HepG2 (cell line): ENCODE data around the gene ERMARD. TPM values are rescaled to one million over a fixed set of nuclear protein-coding genes. Genes with fewer than 3 reads are reported as not detected.

ENCODE experiments used
- GZF1 ChIP-seq: sonication (generic); formaldehyde crosslinking; IDR thresholded peaks from 2 replicates; pipeline ENCODE4 v1.5.1; 2020; ENCODE audit warnings: mild to moderate bottlenecking, missing genetic modification reagents
- HOXA5 ChIP-seq: sonication (generic); formaldehyde crosslinking; IDR thresholded peaks from 2 replicates; pipeline ENCODE4 v1.4.0; 2020; ENCODE audit warnings: missing genetic modification reagents
- NFE2L1 ChIP-seq: sonication (generic); formaldehyde crosslinking; IDR thresholded peaks from 2 replicates; pipeline ENCODE4 v1.4.0; 2020; ENCODE audit warnings: missing genetic modification reagents, mild to moderate bottlenecking, borderline replicate concordance
- RBFOX2 ChIP-seq: fragments of 200-400 bp; formaldehyde crosslinking; IDR thresholded peaks from 2 replicates; pipeline ENCODE4 v1.6.1; 2017; ENCODE audit warnings: low read depth, mild to moderate bottlenecking, low read length
- RFX5 ChIP-seq: IDR thresholded peaks from 2 replicates; pipeline ENCODE4 v1.6.1; 2011; ENCODE audit warnings: low read depth, low read length, improper control_type of control experiment
- RORA ChIP-seq: sonication (generic); formaldehyde crosslinking; IDR thresholded peaks from 2 replicates; pipeline ENCODE4 v1.5.0; 2020; ENCODE audit warnings: mild to moderate bottlenecking, missing genetic modification reagents, moderate library complexity
- SP2 ChIP-seq: sonication (generic); formaldehyde crosslinking; IDR thresholded peaks from 2 replicates; pipeline ENCODE4 v1.5.1; 2020; ENCODE audit warnings: mild to moderate bottlenecking, missing genetic modification reagents
- TAF15 ChIP-seq: fragments of 200-400 bp; formaldehyde crosslinking; IDR thresholded peaks from one replicate; pipeline ENCODE4 v1.6.1; 2018; ENCODE audit warnings: mild to moderate bottlenecking, low read depth, low read length; ENCODE audit not compliant: poor library complexity, severe bottlenecking
- TEAD3 ChIP-seq: optimal IDR thresholded peaks from 2 replicates; pipeline ENCODE3; 2016; ENCODE audit warnings: borderline replicate concordance
- XRCC5 ChIP-seq: fragments of 200-400 bp; formaldehyde crosslinking; optimal IDR thresholded peaks from 2 replicates; pipeline ENCODE3; 2017; ENCODE audit warnings: mild to moderate bottlenecking, low read length
- ZFP36 ChIP-seq: fragments of 150-350 bp; IDR thresholded peaks from 2 replicates; pipeline ENCODE4 v1.6.1; 2018; ENCODE audit warnings: borderline replicate concordance, low read length, low read depth; ENCODE audit not compliant: partially characterized antibody
- ZFP41 ChIP-seq: sonication (generic); formaldehyde crosslinking; IDR thresholded peaks from 2 replicates; pipeline ENCODE4 v1.4.0; 2020; ENCODE audit warnings: mild to moderate bottlenecking, missing genetic modification reagents, borderline replicate concordance
- ZNF24 ChIP-seq: fragments of 450-650 bp; IDR thresholded peaks from 2 replicates; pipeline ENCODE4 v1.6.1; 2017; ENCODE audit warnings: antibody characterized with exemption, mild to moderate bottlenecking
- ZNF296 ChIP-seq: sonication (generic); formaldehyde crosslinking; conservative IDR thresholded peaks from 2 replicates; pipeline ENCODE4 v1.5.0; 2020; ENCODE audit warnings: mild to moderate bottlenecking, missing genetic modification reagents
- ZNF335 ChIP-seq: sonication (generic); formaldehyde crosslinking; IDR thresholded peaks from 2 replicates; pipeline ENCODE4 v1.4.0; 2020; ENCODE audit warnings: missing genetic modification reagents
- ZNF547 ChIP-seq: sonication (generic); formaldehyde crosslinking; IDR thresholded peaks from 2 replicates; pipeline ENCODE4 v1.5.1; 2020; ENCODE audit warnings: mild to moderate bottlenecking, missing genetic modification reagents
- ZNF619 ChIP-seq: sonication (generic); formaldehyde crosslinking; IDR thresholded peaks from 2 replicates; pipeline ENCODE4 v1.4.0; 2020; ENCODE audit warnings: mild to moderate bottlenecking, missing genetic modification reagents
- ZNF7 ChIP-seq: IDR thresholded peaks from 2 replicates; pipeline ENCODE4 v1.6.1; 2016; ENCODE audit warnings: missing biosample characterization, missing genetic modification reagents
- polyA plus RNA-seq, 8 experiments: library from polyadenylated mRNA; depleted of rRNA in 3 of 8; stranded (reverse) in 7 of 8; unstranded in 1 of 8; fragments of >200 nt; fragmentation: Illumina TruSeq in 4 of 8; extraction: Trizol in 4 of 8; gene quantifications; 2 replicates each; pipeline versions ENCODE4 v1.2.1 to v1.2.3, GENCODE V29; 2011 to 2016; ENCODE audit warnings: low read depth in 4 of 8, missing spikeins in 1 of 8, mixed read lengths in 1 of 8; ENCODE audit not compliant: insufficient read depth in 1 of 8
- total RNA-seq, 5 experiments: library from RNA; depleted of rRNA; stranded (reverse); fragments of >200 nt; fragmentation: Illumina TruSeq; extraction: Trizol; gene quantifications; 2 replicates each; pipeline ENCODE4 v1.2.3, GENCODE V29; 2016; ENCODE audit warnings: low read depth in 1 of 5
- TF ChIP-seq, protein P1 (sequence below): sonication (generic); formaldehyde crosslinking; IDR thresholded peaks from 2 replicates; pipeline ENCODE4 v1.4.0; 2020; ENCODE audit warnings: mild to moderate bottlenecking, missing genetic modification reagents
- TF ChIP-seq, protein P2 (sequence below): sonication (generic); formaldehyde crosslinking; IDR thresholded peaks from 2 replicates; pipeline ENCODE4 v1.8.0; 2022; ENCODE audit warnings: missing genetic modification reagents, low read depth, mild to moderate bottlenecking, borderline replicate concordance
- TF ChIP-seq, protein P3 (sequence below): sonication (generic); formaldehyde crosslinking; IDR thresholded peaks from 2 replicates; pipeline ENCODE4 v1.9.0; 2022; ENCODE audit warnings: low read depth, missing genetic modification reagents
- TF ChIP-seq, protein P4 (sequence below): IDR thresholded peaks from 2 replicates; pipeline ENCODE4 v1.6.1; 2016; ENCODE audit warnings: missing genetic modification reagents, missing compliant biosample characterization

Gene ERMARD
- total and polyA plus RNA-seq, 2 of the 13 experiments (the other 11 are each of a cell fraction or from before 2014, with no cell fraction given): 8.8 to 10.7 TPM

DNA sequence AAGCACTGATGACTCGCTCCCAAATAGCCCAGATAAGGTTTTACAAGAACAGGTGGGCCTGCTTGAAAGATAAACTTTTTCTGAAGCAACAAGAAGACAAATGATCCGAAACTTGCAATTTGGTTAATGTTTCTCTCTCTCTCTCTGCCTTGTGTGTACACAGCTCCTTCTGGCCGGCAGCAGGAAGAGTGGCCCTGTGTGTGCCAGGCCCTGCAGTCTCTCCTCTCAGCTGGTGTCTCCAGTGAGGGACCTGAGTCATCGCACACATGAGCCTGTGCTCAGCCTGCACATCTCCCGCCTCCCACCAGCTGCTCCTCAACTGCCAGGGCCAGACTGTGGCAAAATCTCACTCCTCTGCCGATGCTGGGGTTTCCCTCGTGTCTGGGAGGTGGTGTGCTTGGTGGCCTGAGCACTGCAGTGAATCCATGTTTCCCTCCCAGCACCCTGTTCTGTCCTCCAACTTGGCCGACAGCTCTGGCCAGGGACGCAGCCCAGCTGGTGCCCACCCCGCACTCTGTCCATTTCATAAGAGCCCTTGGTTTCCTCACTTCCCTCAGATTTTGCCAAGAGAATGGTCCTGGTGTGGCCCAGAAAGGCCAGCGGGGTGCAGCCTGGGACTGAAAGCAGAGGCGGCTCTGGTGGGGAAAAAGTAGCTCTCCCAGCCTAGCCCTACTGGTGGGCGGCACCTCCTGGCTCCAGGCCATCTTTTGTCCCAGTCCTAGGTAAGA, 49.4 kb downstream of the ERMARD start (continued):
- TF ChIP-seq NFE2L1 (CRISPR knock-in tag) (peak; percentile 96), RFX5 (no peak), ZNF296 (CRISPR knock-in tag) (0 out of 2 replicates have a peak, but pooled peaks have one; percentile 61), ZNF24 (no peak), ZFP41 (CRISPR knock-in tag) (no peak; the same call in 1 of the 2 replicates), SP2 (peak; percentile 24; the same call in 1 of the 2 replicates), TAF15 (no peak), ZNF7 (CRISPR knock-in tag) (no peak), RBFOX2 (peak; percentile 61; the same call in 1 of the 2 replicates), TEAD3 (CRISPR knock-in tag) (peak; percentile 46), ZNF335 (CRISPR knock-in tag) (peak; percentile 87; the same call in 1 of the 2 replicates), HOXA5 (peak; percentile 45; the same call in 1 of the 2 replicates), ZNF547 (CRISPR knock-in tag) (peak; percentile 81; the same call in 1 of the 2 replicates), ZNF619 (CRISPR knock-in tag) (peak; percentile 41; the same call in 1 of the 2 replicates), RORA (CRISPR knock-in tag) (no peak), ZFP36 (no peak), GZF1 (CRISPR knock-in tag) (no peak), XRCC5 (peak; percentile 91)
- TF ChIP-seq, protein P1, sequence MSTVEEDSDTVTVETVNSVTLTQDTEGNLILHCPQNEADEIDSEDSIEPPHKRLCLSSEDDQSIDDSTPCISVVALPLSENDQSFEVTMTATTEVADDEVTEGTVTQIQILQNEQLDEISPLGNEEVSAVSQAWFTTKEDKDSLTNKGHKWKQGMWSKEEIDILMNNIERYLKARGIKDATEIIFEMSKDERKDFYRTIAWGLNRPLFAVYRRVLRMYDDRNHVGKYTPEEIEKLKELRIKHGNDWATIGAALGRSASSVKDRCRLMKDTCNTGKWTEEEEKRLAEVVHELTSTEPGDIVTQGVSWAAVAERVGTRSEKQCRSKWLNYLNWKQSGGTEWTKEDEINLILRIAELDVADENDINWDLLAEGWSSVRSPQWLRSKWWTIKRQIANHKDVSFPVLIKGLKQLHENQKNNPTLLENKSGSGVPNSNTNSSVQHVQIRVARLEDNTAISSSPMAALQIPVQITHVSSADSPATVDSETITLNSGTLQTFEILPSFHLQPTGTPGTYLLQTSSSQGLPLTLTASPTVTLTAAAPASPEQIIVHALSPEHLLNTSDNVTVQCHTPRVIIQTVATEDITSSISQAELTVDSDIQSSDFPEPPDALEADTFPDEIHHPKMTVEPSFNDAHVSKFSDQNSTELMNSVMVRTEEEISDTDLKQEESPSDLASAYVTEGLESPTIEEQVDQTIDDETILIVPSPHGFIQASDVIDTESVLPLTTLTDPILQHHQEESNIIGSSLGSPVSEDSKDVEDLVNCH (CRISPR knock-in tag): no peak
- TF ChIP-seq, protein P2, sequence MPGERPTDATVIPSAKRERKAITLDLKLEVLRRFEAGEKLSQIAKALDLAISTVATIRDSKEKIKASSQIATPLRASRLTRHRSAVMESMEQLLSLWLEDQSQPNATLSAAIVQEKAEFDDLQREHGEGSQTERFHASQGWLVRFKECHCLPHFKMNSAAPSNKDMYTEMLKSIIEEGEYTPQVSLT: no peak
- TF ChIP-seq, protein P3, sequence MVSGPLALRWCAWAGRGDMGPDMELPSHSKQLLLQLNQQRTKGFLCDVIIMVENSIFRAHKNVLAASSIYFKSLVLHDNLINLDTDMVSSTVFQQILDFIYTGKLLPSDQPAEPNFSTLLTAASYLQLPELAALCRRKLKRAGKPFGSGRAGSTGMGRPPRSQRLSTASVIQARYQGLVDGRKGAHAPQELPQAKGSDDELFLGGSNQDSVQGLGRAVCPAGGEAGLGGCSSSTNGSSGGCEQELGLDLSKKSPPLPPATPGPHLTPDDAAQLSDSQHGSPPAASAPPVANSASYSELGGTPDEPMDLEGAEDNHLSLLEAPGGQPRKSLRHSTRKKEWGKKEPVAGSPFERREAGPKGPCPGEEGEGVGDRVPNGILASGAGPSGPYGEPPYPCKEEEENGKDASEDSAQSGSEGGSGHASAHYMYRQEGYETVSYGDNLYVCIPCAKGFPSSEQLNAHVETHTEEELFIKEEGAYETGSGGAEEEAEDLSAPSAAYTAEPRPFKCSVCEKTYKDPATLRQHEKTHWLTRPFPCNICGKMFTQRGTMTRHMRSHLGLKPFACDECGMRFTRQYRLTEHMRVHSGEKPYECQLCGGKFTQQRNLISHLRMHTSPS (CRISPR knock-in tag): peak; percentile 91
- TF ChIP-seq, protein P4, sequence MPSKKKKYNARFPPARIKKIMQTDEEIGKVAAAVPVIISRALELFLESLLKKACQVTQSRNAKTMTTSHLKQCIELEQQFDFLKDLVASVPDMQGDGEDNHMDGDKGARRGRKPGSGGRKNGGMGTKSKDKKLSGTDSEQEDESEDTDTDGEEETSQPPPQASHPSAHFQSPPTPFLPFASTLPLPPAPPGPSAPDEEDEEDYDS (CRISPR knock-in tag): no peak
